ENCODE results near the gene PTCD3.

Gene PTCD3

GRCh38 chr2:86105969-86106945 lies at the start of gene PTCD3:
TSS of gene PTCD3 (plus strand) at chr2:86106235. CDS start at chr2:86106248, 13 bp downstream.
- peak; percentile 92 for DNase-seq

GRCh38 chr2:86056590-86057331 lies 49.3 kb upstream of the PTCD3 start:
- DNase-seq, result no peak

- DNase-seq, result no peak
These were observed 44.0 kb upstream of the PTCD3 start for GRCh38 chr2:86062043-86062442.

GRCh38 chr2:86064006-86064405 lies 42.0 kb upstream of the PTCD3 start:
- no peak for DNase-seq

- DNase-seq, result no peak
These were observed 40.5 kb upstream of the PTCD3 start for GRCh38 chr2:86065512-86065911.

GRCh38 chr2:86066007-86066578 lies 39.9 kb upstream of the PTCD3 start:
- no peak for DNase-seq

GRCh38 chr2:86066915-86067314 lies 39.1 kb upstream of the PTCD3 start:
- no peak for DNase-seq

- no peak for DNase-seq
These were observed 37.9 kb upstream of the PTCD3 start for GRCh38 chr2:86068136-86068588.

GRCh38 chr2:86068648-86069047 lies 37.4 kb upstream of the PTCD3 start:
- no peak for DNase-seq

GRCh38 chr2:86069091-86069685 lies 36.8 kb upstream of the PTCD3 start:
- no peak for DNase-seq

- DNase-seq, result no peak
These were observed 36.2 kb upstream of the PTCD3 start for GRCh38 chr2:86069783-86070339.

GRCh38 chr2:86070868-86071267 lies 35.2 kb upstream of the PTCD3 start:
- no peak for DNase-seq

- DNase-seq, result peak; percentile 61
These were observed 33.7 kb upstream of the PTCD3 start for GRCh38 chr2:86072271-86072858.

GRCh38 chr2:86073225-86073624 lies 32.8 kb upstream of the PTCD3 start:
- no peak for DNase-seq

- DNase-seq, result no peak
These were observed 31.8 kb upstream of the PTCD3 start for GRCh38 chr2:86074256-86074655.

- DNase-seq, result no peak
These were observed 31.2 kb upstream of the PTCD3 start for GRCh38 chr2:86074811-86075210.

- DNase-seq, result no peak
These were observed 30.1 kb upstream of the PTCD3 start for GRCh38 chr2:86075886-86076285.

GRCh38 chr2:86078774-86079545 lies 27.1 kb upstream of the PTCD3 start:
- peak; percentile 1 for DNase-seq

- DNase-seq, result peak; percentile 0
These were observed 25.8 kb upstream of the PTCD3 start for GRCh38 chr2:86079981-86080911.

GRCh38 chr2:86081724-86082123 lies 24.3 kb upstream of the PTCD3 start:
- no peak for DNase-seq
